GM18507 (cell line): Measurements from ENCODE around the gene CEACAM5.

Source experiments
- DNase-seq: peaks from one replicate; pipeline ENCODE4 v3.0.0; 2011; ENCODE audit warnings: low read depth; ENCODE audit not compliant: insufficient read length; ENCODE audit errors: extremely low spot score
- FAIRE-seq: peaks from 2 replicates; lab custom pipeline; 2011; peaks lifted over from hg19 to GRCh38; lab: Jason Lieb, UNC

CEACAM5 gene

DNA sequence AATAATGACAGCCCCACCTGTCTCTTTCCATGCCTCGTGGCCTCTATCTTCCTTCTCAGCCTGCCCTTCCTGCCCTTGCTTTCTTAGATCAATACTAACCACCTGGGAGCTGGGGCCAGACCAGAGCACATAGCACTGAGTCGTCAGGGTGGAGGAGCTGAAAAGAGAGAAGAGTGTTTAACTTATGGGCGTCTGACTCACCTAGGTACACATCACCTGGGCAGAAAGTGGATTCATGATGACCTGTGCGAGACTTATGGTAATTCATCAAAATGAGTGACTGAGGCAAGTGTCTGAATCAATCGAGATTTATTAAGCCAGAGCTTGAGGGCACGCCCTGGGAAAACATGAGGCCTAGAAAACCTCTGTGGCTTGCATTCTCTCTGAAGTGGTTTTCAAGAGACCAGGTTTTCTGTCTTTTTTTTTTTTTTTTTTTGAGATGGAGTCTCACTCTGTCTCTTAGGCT is 66.1 kb downstream of the CEACAM5 start:
- DNase-seq (no peak), FAIRE-seq (no peak)

DNA sequence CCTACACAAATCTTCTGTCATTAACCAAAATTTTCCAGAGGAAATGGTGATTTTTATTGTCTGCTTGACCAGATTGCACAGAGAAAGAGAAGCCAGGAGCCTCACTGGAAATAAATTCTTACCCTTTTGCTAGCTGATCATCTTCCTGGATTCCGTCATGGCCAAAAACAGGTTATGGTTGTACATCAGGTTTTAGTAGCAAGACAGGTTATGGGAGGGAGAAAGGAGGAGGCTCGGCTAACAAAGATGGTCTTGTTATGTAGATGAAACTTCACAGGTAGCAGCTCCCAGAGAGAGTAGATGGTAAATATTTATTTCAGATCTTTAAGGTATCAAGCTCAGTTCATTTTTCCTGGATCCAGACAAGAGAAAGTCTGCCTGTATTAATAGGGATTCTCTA is 68.3 kb downstream of the CEACAM5 start:
- no peak for FAIRE-seq
- no peak for DNase-seq
